HG02623 (cell line): ENCODE measurements around the gene STAG3.
A peak's percentile ranks its signal among the peaks of the same experiment; 100 is the strongest.
"Not testable (repeated sequence)": the region's sequence is repeated elsewhere in the genome, so short reads cannot be mapped to it uniquely, and the experiment has no call there.

Experiments used
- ATAC-seq: cut with Tn5 transposase; IDR thresholded peaks from one replicate; pipeline ENCODE4 v1.9.1; 2021; ENCODE audit warnings: moderate library complexity; ENCODE audit not compliant: unreplicated experiment

STAG3 gene

GRCh38 chr7:100177045-100178001, at the start of gene STAG3, which contains the start of gene GPC2:
STAG3 (plus strand) TSS chr7:100177918; CDS start chr7:100180557, 2,639 bp downstream.
GPC2 (minus strand) TSS chr7:100177381; CDS start chr7:100177199, 182 bp downstream.
- ATAC-seq = peak; percentile 86

- ATAC-seq = no peak
Measured at GRCh38 chr7:100128637-100128963, 49.1 kb upstream of the STAG3 start.

- ATAC-seq = not testable (repeated sequence)
Measured at GRCh38 chr7:100130220-100130607, 47.5 kb upstream of the STAG3 start.

- ATAC-seq = no peak
Measured at GRCh38 chr7:100130608-100131453, 46.9 kb upstream of the STAG3 start.

GRCh38 chr7:100132126-100132525, 45.6 kb upstream of the STAG3 start:
- ATAC-seq = no peak

GRCh38 chr7:100132697-100133151, 45.0 kb upstream of the STAG3 start:
- peak; percentile 73 for ATAC-seq

- no peak for ATAC-seq
Measured at GRCh38 chr7:100137851-100138760, 39.6 kb upstream of the STAG3 start.

GRCh38 chr7:100141555-100141949, 36.2 kb upstream of the STAG3 start:
- ATAC-seq = no peak

- no peak for ATAC-seq
Measured at GRCh38 chr7:100142461-100142860, 35.3 kb upstream of the STAG3 start.

- ATAC-seq = not testable (repeated sequence)
Measured at GRCh38 chr7:100146350-100146749, 31.4 kb upstream of the STAG3 start.

- no peak for ATAC-seq
Measured at GRCh38 chr7:100147278-100147677, 30.4 kb upstream of the STAG3 start.

- no peak for ATAC-seq
Measured at GRCh38 chr7:100148225-100148558, 29.5 kb upstream of the STAG3 start.

- peak; percentile 97 for ATAC-seq
Measured at GRCh38 chr7:100148559-100149328, 29.0 kb upstream of the STAG3 start, which contains the start of gene LAMTOR4. LAMTOR4 (plus strand) TSS chr7:100148918; CDS start chr7:100148973, 55 bp downstream.

GRCh38 chr7:100152404-100152803, 25.3 kb upstream of the STAG3 start:
- no peak for ATAC-seq

- ATAC-seq = no peak
Measured at GRCh38 chr7:100152937-100153666, 24.6 kb upstream of the STAG3 start.

- ATAC-seq = no peak
Measured at GRCh38 chr7:100153708-100154535, 23.8 kb upstream of the STAG3 start.

- ATAC-seq = no peak
Measured at GRCh38 chr7:100154651-100155491, 22.8 kb upstream of the STAG3 start.
